ENCODE measurements around the gene GSTK1.
"Not testable (repeated sequence)": the region's sequence is repeated elsewhere in the genome, so short reads cannot be mapped to it uniquely, and the experiment has no call there.

Gene GSTK1

GRCh38 chr7:143279186-143280098, 16.2 kb downstream of the GSTK1 start:
- DNase-seq: peak; percentile 63

- DNase-seq: no peak
Observed at GRCh38 chr7:143280160-143280559, 16.9 kb downstream of the GSTK1 start.

GRCh38 chr7:143280566-143280965, 17.3 kb downstream of the GSTK1 start:
- no peak for DNase-seq

- no peak for DNase-seq
Observed at GRCh38 chr7:143281529-143281928, 18.3 kb downstream of the GSTK1 start.

GRCh38 chr7:143282124-143282523, 18.9 kb downstream of the GSTK1 start:
- no peak for DNase-seq

- no peak for DNase-seq
Observed at GRCh38 chr7:143283381-143283780, 20.1 kb downstream of the GSTK1 start.

GRCh38 chr7:143284591-143285469, 21.6 kb downstream of the GSTK1 start, which contains the start of gene TMEM139:
Gene TMEM139 (plus strand): TSS chr7:143284958. CDS start chr7:143285958, 1,000 bp downstream.
- no peak for DNase-seq

GRCh38 chr7:143285470-143285778, 22.2 kb downstream of the GSTK1 start:
- no peak for DNase-seq

- no peak for DNase-seq
Observed at GRCh38 chr7:143285806-143286521, 22.7 kb downstream of the GSTK1 start.

- DNase-seq: no peak
Observed at GRCh38 chr7:143286522-143286890, 23.3 kb downstream of the GSTK1 start.

GRCh38 chr7:143287339-143287934, 24.2 kb downstream of the GSTK1 start:
- DNase-seq: no peak

GRCh38 chr7:143287935-143288826, 24.9 kb downstream of the GSTK1 start, which contains the start of gene CASP2:
Gene CASP2 (plus strand): TSS chr7:143288351. CDS start chr7:143288456, 105 bp downstream.
- peak; percentile 100 for DNase-seq

- DNase-seq: no peak
Observed at GRCh38 chr7:143288836-143289235, 25.6 kb downstream of the GSTK1 start.

GRCh38 chr7:143289421-143289820, 26.2 kb downstream of the GSTK1 start:
- no peak for DNase-seq

GRCh38 chr7:143289888-143290287, 26.6 kb downstream of the GSTK1 start:
- not testable (repeated sequence) for DNase-seq

GRCh38 chr7:143290293-143290692, 27.1 kb downstream of the GSTK1 start:
- DNase-seq: no peak

- no peak for DNase-seq
Observed at GRCh38 chr7:143292876-143293275, 29.6 kb downstream of the GSTK1 start.

- no peak for DNase-seq
Observed at GRCh38 chr7:143295870-143296269, 32.6 kb downstream of the GSTK1 start.

GRCh38 chr7:143296686-143297085, 33.4 kb downstream of the GSTK1 start:
- no peak for DNase-seq

- no peak for DNase-seq
Observed at GRCh38 chr7:143299346-143299745, 36.1 kb downstream of the GSTK1 start.

GRCh38 chr7:143299840-143300239, 36.6 kb downstream of the GSTK1 start:
- peak; percentile 63 for DNase-seq
